Bronchial epithelial cell (primary cell): ENCODE measurements around the gene THAP2. TPM values are rescaled to one million over a fixed set of nuclear protein-coding genes. Genes with fewer than 3 reads are reported as not detected.

Experiments used
- DNase-seq: peaks from one replicate; pipeline ENCODE4 v3.0.0-alpha.2; 2010; ENCODE audit warnings: low read depth
- FAIRE-seq: peaks from 2 replicates; lab custom pipeline; 2011; peaks lifted over from hg19 to GRCh38; lab: Jason Lieb, UNC
- H3K27me3 ChIP-seq: 2 replicates; pipeline ENCODE4 v1.5.1; 2011; ENCODE audit warnings: low read length; ENCODE audit not compliant: control insufficient read depth, insufficient read depth
- H3K36me3 ChIP-seq: 2 replicates; pipeline ENCODE4 v1.5.1; 2011; ENCODE audit warnings: low read length; ENCODE audit not compliant: control insufficient read depth, insufficient read depth
- H3K4me3 ChIP-seq: 2 replicates; pipeline ENCODE4 v1.5.1; 2011; ENCODE audit warnings: mild to moderate bottlenecking, low read depth, low read length, control low read depth
- CTCF ChIP-seq: IDR thresholded peaks from 2 replicates; pipeline ENCODE4 v1.5.1; 2011; ENCODE audit warnings: mild to moderate bottlenecking, moderate library complexity, low read length, control low read depth, inconsistent platforms; ENCODE audit not compliant: insufficient read depth, severe bottlenecking
- total RNA-seq: library from RNA; depleted of rRNA; stranded (reverse); fragments of >200 nt; gene quantifications from 2 replicates; pipeline ENCODE4 v1.2.1, GENCODE V29; 2014

Gene THAP2
- total RNA-seq, 1 donor from 2014 or later: 2.6 TPM

- TF ChIP-seq CTCF: no peak
- Histone ChIP-seq H3K4me3 (no peak overlapping the region), H3K27me3 (no peaks in the 10 kb centered on the region), H3K36me3 (no peaks in the 10 kb centered on the region)
- FAIRE-seq (no peak), DNase-seq (peak; percentile 79)
These were observed 44.6 kb downstream of the THAP2 start for GRCh38 chr12:71708658-71709057.

- DNase-seq: peak; percentile 98
- no peaks in the 10 kb centered on the region for H3K36me3 ChIP-seq
- H3K27me3 ChIP-seq: no peaks in the 10 kb centered on the region
- no peak for TF ChIP-seq CTCF
- FAIRE-seq: peak; percentile 98
- H3K4me3 ChIP-seq: no peak overlapping the region
These were observed 46.4 kb downstream of the THAP2 start for GRCh38 chr12:71710276-71711125.

- Histone ChIP-seq H3K36me3 (no peaks in the 10 kb centered on the region), H3K27me3 (no peaks in the 10 kb centered on the region), H3K4me3 (no peak overlapping the region)
- FAIRE-seq (no peak), DNase-seq (no peak)
- TF ChIP-seq CTCF: no peak
These were observed 54.5 kb downstream of the THAP2 start for GRCh38 chr12:71718611-71719010.

- H3K4me3 ChIP-seq: no peak overlapping the region
- TF ChIP-seq CTCF: no peak
- peak; percentile 32 for FAIRE-seq
These were observed 55.7 kb downstream of the THAP2 start for GRCh38 chr12:71719647-71720370.

GRCh38 chr12:71721783-71722505, 57.8 kb downstream of the THAP2 start:
- FAIRE-seq (no peak), DNase-seq (no peak)
- no peak for TF ChIP-seq CTCF
- Histone ChIP-seq H3K4me3 (no peak overlapping the region), H3K27me3 (no peaks in the 10 kb centered on the region), H3K36me3 (no peaks in the 10 kb centered on the region)

More at GRCh38 chr12:71719647-71720370, 55.7 kb downstream of the THAP2 start:
- no peaks in the 10 kb centered on the region for H3K36me3 ChIP-seq
- no peaks in the 10 kb centered on the region for H3K27me3 ChIP-seq
- peak; percentile 98 for DNase-seq
